Measurements from ENCODE around the gene TGM3.

DNA sequence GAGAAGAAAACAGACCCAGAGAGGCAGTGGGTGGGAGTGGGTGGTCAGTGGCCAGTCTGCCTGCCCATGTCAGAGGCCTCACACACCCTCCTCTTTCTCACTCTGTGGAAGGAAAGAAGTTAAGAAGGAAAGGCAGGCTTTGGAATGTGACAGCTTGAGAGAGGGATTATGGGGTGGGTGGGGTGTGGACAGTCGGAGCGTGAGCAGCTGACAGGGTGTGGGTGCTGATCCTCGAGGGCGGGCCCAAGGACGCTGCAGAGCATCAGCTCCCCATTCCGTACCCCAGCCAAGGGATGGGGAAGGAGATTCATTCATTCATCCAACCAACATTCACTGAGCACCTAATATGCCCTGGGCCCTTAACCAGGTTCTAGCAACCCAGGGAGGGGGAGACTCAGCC, 89.7 kb downstream of the TGM3 start:
- TF ChIP-seq ZNF561 (tag by site-specific recombination; IDR thresholded peaks at IDR 0.05; ENCODE audit: borderline replicate concordance) (no peak), ZNF274 (IDR thresholded peaks at IDR 0.05; ENCODE audit: low read length) (no peak), ZNF274 (tag by site-specific recombination; IDR thresholded peaks at IDR 0.05; ENCODE audit: borderline replicate concordance) (no peak)
- TF ChIP-seq, protein P1, sequence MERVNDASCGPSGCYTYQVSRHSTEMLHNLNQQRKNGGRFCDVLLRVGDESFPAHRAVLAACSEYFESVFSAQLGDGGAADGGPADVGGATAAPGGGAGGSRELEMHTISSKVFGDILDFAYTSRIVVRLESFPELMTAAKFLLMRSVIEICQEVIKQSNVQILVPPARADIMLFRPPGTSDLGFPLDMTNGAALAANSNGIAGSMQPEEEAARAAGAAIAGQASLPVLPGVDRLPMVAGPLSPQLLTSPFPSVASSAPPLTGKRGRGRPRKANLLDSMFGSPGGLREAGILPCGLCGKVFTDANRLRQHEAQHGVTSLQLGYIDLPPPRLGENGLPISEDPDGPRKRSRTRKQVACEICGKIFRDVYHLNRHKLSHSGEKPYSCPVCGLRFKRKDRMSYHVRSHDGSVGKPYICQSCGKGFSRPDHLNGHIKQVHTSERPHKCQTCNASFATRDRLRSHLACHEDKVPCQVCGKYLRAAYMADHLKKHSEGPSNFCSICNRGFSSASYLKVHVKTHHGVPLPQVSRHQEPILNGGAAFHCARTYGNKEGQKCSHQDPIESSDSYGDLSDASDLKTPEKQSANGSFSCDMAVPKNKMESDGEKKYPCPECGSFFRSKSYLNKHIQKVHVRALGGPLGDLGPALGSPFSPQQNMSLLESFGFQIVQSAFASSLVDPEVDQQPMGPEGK (tag by site-specific recombination; IDR thresholded peaks at IDR 0.05): no peak
- TF ChIP-seq, protein P2, sequence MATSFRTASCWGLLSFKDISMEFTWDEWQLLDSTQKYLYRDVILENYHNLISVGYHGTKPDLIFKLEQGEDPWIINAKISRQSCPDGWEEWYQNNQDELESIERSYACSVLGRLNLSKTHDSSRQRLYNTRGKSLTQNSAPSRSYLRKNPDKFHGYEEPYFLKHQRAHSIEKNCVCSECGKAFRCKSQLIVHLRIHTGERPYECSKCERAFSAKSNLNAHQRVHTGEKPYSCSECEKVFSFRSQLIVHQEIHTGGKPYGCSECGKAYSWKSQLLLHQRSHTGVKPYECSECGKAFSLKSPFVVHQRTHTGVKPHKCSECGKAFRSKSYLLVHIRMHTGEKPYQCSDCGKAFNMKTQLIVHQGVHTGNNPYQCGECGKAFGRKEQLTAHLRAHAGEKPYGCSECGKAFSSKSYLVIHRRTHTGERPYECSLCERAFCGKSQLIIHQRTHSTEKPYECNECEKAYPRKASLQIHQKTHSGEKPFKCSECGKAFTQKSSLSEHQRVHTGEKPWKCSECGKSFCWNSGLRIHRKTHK (tag by site-specific recombination; IDR thresholded peaks at IDR 0.05): no peak
- TF ChIP-seq, protein P3, sequence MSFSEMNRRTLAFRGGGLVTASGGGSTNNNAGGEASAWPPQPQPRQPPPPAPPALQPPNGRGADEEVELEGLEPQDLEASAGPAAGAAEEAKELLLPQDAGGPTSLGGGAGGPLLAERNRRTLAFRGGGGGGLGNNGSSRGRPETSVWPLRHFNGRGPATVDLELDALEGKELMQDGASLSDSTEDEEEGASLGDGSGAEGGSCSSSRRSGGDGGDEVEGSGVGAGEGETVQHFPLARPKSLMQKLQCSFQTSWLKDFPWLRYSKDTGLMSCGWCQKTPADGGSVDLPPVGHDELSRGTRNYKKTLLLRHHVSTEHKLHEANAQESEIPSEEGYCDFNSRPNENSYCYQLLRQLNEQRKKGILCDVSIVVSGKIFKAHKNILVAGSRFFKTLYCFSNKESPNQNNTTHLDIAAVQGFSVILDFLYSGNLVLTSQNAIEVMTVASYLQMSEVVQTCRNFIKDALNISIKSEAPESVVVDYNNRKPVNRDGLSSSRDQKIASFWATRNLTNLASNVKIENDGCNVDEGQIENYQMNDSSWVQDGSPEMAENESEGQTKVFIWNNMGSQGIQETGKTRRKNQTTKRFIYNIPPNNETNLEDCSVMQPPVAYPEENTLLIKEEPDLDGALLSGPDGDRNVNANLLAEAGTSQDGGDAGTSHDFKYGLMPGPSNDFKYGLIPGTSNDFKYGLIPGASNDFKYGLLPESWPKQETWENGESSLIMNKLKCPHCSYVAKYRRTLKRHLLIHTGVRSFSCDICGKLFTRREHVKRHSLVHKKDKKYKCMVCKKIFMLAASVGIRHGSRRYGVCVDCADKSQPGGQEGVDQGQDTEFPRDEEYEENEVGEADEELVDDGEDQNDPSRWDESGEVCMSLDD (tag by site-specific recombination; IDR thresholded peaks at IDR 0.05): no peak

All from HEK293 (cell line).